ENCODE results near the gene PTPN7. TPM values are rescaled to one million over a fixed set of nuclear protein-coding genes. Genes with fewer than 3 reads are reported as not detected.
A peak's percentile ranks its signal among the peaks of the same experiment; 100 is the strongest.

The PTPN7 gene
- total RNA-seq (2022) (not detected in 2 replicates), Bru-seq, nascent RNA (not detected), BruChase-seq, experiment 1, labeled RNA remaining after a 6-hour chase (not detected), BruChase-seq, experiment 2, labeled RNA remaining after a 2-hour chase (not detected)
- long read RNA-seq, partial matches to known transcripts: 0 of 8 reads
- long read RNA-seq, other reads (novel, unspliced or antisense): 8 of 8 reads

DNA sequence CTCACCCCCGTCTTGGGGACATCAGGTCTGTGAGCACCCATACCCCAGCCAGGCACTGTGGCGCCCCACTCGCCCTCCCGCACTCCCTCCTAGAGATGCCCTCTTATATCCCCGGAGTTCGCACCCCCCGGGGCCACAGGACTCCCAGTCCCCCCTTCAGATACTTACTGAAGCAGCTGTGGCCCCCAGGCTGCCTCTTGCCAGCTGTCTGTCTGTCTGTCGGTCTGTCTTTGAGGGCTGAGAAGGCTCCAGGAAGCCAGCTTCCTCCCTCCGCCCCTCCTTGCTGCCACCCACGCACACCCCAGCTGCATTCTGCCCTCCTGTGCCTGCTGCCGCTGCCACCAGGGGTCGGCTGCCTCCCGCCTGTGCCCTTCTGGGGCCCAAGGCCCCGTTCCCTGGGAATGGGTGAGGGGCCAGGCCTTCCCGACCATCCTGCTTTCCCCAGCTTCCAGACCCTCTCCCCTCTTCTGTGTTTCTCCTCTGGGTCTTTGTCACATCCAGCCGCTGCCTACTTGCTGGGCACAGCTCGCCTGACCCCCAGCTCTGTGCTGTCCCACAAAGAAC is at the start of gene PTPN7:
Gene PTPN7 (minus strand): TSS at position 226 of the 564 bp plus-strand sequence. CDS start 1,200 bp downstream, outside the sequence.
- BruUV-seq (replicated peaks): no TSS peak
- peaks cover 11% of the 10 kb centered on the region for H3K27me3 Mint-ChIP-seq (ENCODE audit: insufficient read depth, unreplicated experiment)
- peaks cover 8% of the 10 kb centered on the region for H3K4me1 Mint-ChIP-seq (ENCODE audit: insufficient read depth, unreplicated experiment)
- DNase-seq (ENCODE audit: unreplicated experiment): no peak
- intact Hi-C loops (cut with micrococcal nuclease): no loop called here
- ChIA-PET POLR2A (no interaction called here), CTCF (interaction anchor here (0.6 to 0.9 kb wide), 6 partner anchors 25 to 560 kb away, joined by 3 to 7 read pairs (median 4); no protein-coding TSS in a partner anchor)
- TF ChIP-seq, protein P1, sequence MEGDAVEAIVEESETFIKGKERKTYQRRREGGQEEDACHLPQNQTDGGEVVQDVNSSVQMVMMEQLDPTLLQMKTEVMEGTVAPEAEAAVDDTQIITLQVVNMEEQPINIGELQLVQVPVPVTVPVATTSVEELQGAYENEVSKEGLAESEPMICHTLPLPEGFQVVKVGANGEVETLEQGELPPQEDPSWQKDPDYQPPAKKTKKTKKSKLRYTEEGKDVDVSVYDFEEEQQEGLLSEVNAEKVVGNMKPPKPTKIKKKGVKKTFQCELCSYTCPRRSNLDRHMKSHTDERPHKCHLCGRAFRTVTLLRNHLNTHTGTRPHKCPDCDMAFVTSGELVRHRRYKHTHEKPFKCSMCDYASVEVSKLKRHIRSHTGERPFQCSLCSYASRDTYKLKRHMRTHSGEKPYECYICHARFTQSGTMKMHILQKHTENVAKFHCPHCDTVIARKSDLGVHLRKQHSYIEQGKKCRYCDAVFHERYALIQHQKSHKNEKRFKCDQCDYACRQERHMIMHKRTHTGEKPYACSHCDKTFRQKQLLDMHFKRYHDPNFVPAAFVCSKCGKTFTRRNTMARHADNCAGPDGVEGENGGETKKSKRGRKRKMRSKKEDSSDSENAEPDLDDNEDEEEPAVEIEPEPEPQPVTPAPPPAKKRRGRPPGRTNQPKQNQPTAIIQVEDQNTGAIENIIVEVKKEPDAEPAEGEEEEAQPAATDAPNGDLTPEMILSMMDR (IDR thresholded peaks at IDR 0.05; ENCODE audit: unreplicated experiment): peak; percentile 11
- H3K9me3 Mint-ChIP-seq (ENCODE audit: unreplicated experiment): no peaks in the 10 kb centered on the region
- no peak within 1 kb of the TSS for H3K4me3 Mint-ChIP-seq (ENCODE audit: unreplicated experiment)
- H3K27ac Mint-ChIP-seq (ENCODE audit: low read depth, unreplicated experiment): no peak within 1 kb of the TSS
- peaks cover 6% of the 10 kb centered on the region for H3K36me3 Mint-ChIP-seq (ENCODE audit: insufficient read depth, unreplicated experiment)

DNA sequence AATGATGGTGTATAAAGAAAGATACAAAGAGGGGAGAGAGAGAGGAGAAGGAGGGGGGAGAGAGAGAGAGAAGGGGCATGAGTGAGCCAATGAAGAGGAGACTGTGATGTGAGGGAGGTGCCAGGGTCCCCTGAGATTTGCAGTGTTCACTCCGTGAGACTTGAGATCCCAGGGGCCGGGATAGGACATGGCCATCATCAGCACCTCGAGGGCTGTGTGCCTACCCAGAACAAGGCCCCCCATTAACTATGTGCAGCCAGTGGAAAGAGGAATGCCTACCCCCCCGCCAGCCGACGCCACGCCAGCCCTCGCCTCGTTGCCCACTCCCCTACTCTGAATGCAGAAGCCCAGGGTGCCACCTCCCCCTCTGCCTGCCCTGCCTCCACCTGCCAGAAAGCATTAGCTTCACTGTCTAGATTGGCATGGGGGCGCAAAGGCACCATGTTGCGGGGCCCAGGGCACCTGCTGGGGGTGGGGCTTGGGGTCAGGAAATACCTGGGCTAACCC is 48.0 kb upstream of the PTPN7 start:
- H3K27me3 Mint-ChIP-seq (ENCODE audit: insufficient read depth, unreplicated experiment): peaks cover 20% of the 10 kb centered on the region
- H3K36me3 Mint-ChIP-seq (ENCODE audit: insufficient read depth, unreplicated experiment): no peaks in the 10 kb centered on the region
- H3K9me3 Mint-ChIP-seq (ENCODE audit: unreplicated experiment): no peaks in the 10 kb centered on the region
- BruUV-seq (replicated peaks): no TSS peak
- H3K27ac Mint-ChIP-seq (ENCODE audit: low read depth, unreplicated experiment): no peak overlapping the region
- no peak overlapping the region for H3K4me3 Mint-ChIP-seq (ENCODE audit: unreplicated experiment)
- ChIA-PET CTCF (interaction anchor here (1.8 to 3.2 kb wide), 3 partner anchors 15 to 107 kb away, joined by 6 to 15 read pairs (median 6); partner anchors contain the start of gene LGR6), POLR2A (no interaction called here)
- H3K4me1 Mint-ChIP-seq (ENCODE audit: insufficient read depth, unreplicated experiment): peaks cover 7% of the 10 kb centered on the region
- DNase-seq (ENCODE audit: unreplicated experiment): no peak
- TF ChIP-seq, protein P1 (IDR thresholded peaks at IDR 0.05; ENCODE audit: unreplicated experiment): no peak
- intact Hi-C loops (cut with micrococcal nuclease): no loop called here

DNA sequence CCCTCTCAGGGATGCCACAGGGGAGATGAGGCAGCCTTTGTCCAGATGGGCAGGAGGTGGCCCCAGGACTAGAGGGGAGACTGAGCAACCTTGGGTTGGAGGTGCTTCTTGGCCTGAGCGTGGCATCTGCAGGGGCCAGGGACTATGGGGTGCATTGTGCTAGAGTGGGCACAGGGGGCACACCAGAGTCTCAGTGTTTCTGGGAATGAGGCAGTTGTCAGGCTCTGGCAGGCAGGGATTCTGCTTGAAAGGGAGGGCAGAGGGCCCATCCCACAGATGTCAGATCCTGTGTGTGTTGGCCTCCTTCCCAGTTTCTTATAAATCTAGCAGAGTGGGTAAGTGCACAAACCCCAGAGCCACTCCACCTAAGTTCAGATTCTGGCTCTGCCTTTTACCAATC is 46.9 kb upstream of the PTPN7 start:
- peak; percentile 69 for DNase-seq (ENCODE audit: unreplicated experiment)
- intact Hi-C loops (cut with micrococcal nuclease): no loop called here
- no peaks in the 10 kb centered on the region for H3K9me3 Mint-ChIP-seq (ENCODE audit: unreplicated experiment)
- H3K4me3 Mint-ChIP-seq (ENCODE audit: unreplicated experiment): no peak overlapping the region
- H3K36me3 Mint-ChIP-seq (ENCODE audit: insufficient read depth, unreplicated experiment): no peaks in the 10 kb centered on the region
- TF ChIP-seq, protein P1 (IDR thresholded peaks at IDR 0.05; ENCODE audit: unreplicated experiment): peak; percentile 13
- CTCF ChIA-PET: interaction anchor here (0.6 to 2.5 kb wide), 6 partner anchors 14 to 371 kb away, joined by 3 to 13 read pairs (median 4); partner anchors contain the start of gene LGR6
- no TSS peak for BruUV-seq (replicated peaks)
- H3K27me3 Mint-ChIP-seq (ENCODE audit: insufficient read depth, unreplicated experiment): peaks cover 8% of the 10 kb centered on the region
- POLR2A ChIA-PET: no interaction called here
- H3K4me1 Mint-ChIP-seq (ENCODE audit: insufficient read depth, unreplicated experiment): peaks cover 5% of the 10 kb centered on the region
- no peak overlapping the region for H3K27ac Mint-ChIP-seq (ENCODE audit: low read depth, unreplicated experiment)

DNA sequence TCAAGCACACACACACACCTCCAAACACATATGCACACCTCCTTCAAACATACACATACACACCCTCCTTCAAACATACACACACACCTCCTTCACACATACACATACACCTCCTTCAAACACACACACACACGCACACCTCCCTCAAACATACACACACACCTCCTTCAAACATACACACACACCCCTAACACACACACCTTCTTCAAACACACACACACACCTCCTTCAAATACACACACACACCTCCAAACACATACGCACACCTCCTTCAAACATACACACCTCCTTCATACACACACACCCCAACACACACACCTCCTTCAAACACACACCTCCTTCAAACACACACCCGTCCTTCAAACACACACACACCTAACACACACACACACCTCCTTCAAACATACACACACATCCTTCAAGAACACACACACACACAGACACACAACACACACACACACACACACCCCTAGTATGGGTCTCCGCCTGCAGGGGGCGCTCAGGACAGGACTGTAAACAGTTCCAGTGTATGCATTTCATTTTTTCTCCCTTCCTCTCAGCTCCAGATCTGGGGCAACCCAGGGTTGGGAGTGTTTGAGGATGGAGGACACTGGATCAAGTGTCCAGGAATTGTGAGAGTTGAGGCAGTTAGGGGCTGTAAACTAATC is 45.3 kb upstream of the PTPN7 start:
- no peaks in the 10 kb centered on the region for H3K36me3 Mint-ChIP-seq (ENCODE audit: insufficient read depth, unreplicated experiment)
- H3K4me1 Mint-ChIP-seq (ENCODE audit: insufficient read depth, unreplicated experiment): peaks cover 5% of the 10 kb centered on the region
- no peak overlapping the region for H3K27ac Mint-ChIP-seq (ENCODE audit: low read depth, unreplicated experiment)
- no TSS peak for BruUV-seq (replicated peaks)
- no peak overlapping the region for H3K4me3 Mint-ChIP-seq (ENCODE audit: unreplicated experiment)
- TF ChIP-seq, protein P1 (IDR thresholded peaks at IDR 0.05; ENCODE audit: unreplicated experiment): no peak
- intact Hi-C loops (cut with micrococcal nuclease): no loop called here
- peak; percentile 38 for DNase-seq (ENCODE audit: unreplicated experiment)
- CTCF ChIA-PET: interaction anchor here (0.6 to 2.5 kb wide), 5 partner anchors 13 to 111 kb away, joined by 3 to 13 read pairs (median 3); partner anchors contain the start of gene LGR6
- POLR2A ChIA-PET: no interaction called here
- no peaks in the 10 kb centered on the region for H3K27me3 Mint-ChIP-seq (ENCODE audit: insufficient read depth, unreplicated experiment)
- H3K9me3 Mint-ChIP-seq (ENCODE audit: unreplicated experiment): no peaks in the 10 kb centered on the region

Data from MCF 10A (cell line).